Measurements from ENCODE around the gene PRRT3. TPM values are rescaled to one million over a fixed set of nuclear protein-coding genes. Genes with fewer than 3 reads are reported as not detected.

The PRRT3 gene
- total RNA-seq, 1 experiment from 2014 or later: 9.2 TPM

GRCh38 chr3:9906480-9906879 is 45.7 kb downstream of the PRRT3 start (continued):
- TF ChIP-seq TEAD1 (CRISPR knock-in tag; IDR thresholded peaks at IDR 0.05) (no peak), NR3C1 (CRISPR knock-in tag; conservative IDR thresholded peaks at IDR 0.05; ENCODE audit: low read depth) (no peak), ATF6 (CRISPR knock-in tag; IDR thresholded peaks at IDR 0.05) (no peak), RORB (CRISPR knock-in tag; IDR thresholded peaks at IDR 0.05) (no peak), ZNF423 (CRISPR knock-in tag; IDR thresholded peaks at IDR 0.05) (no peak)

DNA sequence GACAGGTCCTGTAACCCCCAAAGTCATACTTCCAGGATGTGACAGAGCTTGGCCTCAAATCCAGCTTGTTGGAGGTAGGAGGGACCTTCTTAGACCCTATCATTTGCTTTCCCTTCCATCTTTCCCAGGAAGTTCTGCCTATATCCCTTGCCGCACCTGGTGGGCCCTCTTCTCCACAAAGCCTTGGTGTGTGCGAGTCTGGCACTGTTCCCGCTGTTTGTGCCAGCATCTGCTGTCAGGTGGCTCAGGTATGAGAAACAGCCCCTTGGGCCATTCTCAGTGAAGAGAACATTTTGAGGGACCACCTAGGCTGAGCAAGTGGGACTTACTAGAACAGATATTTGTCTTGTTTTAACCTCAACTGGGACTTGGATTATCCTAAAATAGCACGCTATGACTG is 48.3 kb downstream of the PRRT3 start:
- Mint-ChIP-seq H3K27ac (no peak overlapping the region), H3K36me3 (no peaks in the 10 kb centered on the region), H3K9me3 (no peaks in the 10 kb centered on the region), H3K27me3 (ENCODE audit: low read depth) (no peaks in the 10 kb centered on the region; the same call in 1 of the 2 replicates), H3K4me3 (no peak overlapping the region), H3K4me1 (peaks cover 19% of the 10 kb centered on the region)
- TF ChIP-seq, protein P1, sequence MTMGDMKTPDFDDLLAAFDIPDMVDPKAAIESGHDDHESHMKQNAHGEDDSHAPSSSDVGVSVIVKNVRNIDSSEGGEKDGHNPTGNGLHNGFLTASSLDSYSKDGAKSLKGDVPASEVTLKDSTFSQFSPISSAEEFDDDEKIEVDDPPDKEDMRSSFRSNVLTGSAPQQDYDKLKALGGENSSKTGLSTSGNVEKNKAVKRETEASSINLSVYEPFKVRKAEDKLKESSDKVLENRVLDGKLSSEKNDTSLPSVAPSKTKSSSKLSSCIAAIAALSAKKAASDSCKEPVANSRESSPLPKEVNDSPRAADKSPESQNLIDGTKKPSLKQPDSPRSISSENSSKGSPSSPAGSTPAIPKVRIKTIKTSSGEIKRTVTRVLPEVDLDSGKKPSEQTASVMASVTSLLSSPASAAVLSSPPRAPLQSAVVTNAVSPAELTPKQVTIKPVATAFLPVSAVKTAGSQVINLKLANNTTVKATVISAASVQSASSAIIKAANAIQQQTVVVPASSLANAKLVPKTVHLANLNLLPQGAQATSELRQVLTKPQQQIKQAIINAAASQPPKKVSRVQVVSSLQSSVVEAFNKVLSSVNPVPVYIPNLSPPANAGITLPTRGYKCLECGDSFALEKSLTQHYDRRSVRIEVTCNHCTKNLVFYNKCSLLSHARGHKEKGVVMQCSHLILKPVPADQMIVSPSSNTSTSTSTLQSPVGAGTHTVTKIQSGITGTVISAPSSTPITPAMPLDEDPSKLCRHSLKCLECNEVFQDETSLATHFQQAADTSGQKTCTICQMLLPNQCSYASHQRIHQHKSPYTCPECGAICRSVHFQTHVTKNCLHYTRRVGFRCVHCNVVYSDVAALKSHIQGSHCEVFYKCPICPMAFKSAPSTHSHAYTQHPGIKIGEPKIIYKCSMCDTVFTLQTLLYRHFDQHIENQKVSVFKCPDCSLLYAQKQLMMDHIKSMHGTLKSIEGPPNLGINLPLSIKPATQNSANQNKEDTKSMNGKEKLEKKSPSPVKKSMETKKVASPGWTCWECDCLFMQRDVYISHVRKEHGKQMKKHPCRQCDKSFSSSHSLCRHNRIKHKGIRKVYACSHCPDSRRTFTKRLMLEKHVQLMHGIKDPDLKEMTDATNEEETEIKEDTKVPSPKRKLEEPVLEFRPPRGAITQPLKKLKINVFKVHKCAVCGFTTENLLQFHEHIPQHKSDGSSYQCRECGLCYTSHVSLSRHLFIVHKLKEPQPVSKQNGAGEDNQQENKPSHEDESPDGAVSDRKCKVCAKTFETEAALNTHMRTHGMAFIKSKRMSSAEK (CRISPR knock-in tag; IDR thresholded peaks at IDR 0.05; ENCODE audit: borderline replicate concordance): no peak
- TF ChIP-seq MYBL2 (CRISPR knock-in tag; IDR thresholded peaks at IDR 0.05) (no peak), GABPB1 (CRISPR knock-in tag; IDR thresholded peaks at IDR 0.05) (no peak), HMGA2 (CRISPR knock-in tag; IDR thresholded peaks at IDR 0.05) (no peak), SP1 (CRISPR knock-in tag; conservative IDR thresholded peaks at IDR 0.05) (no peak), SMAD3 (CRISPR knock-in tag; IDR thresholded peaks at IDR 0.05; ENCODE audit: borderline replicate concordance) (no peak)
- ChIA-PET POLR2A (no interaction called here), CTCF (no interaction called here)
- DNase-seq (ENCODE audit: low spot score) (no peak), ATAC-seq (no peak)

DNA sequence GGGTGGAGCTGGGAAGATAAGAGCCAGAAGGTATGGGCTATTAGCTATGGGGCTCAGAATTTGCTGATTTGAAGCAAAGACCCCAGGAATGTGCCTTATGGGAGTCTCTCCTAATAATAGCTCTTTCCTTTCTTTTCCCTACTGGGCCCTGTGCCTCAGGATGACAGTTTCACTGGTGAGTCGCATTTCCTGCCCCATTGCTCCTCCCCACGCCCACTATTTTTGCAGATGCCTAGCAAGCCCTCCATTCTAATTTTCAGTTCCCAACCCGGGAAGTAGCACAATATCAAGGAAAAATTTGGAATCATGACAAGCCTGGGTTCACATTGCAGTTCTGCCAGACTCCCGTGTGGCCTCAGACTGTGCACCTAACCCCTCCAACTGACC is 49.0 kb downstream of the PRRT3 start:
- no peak for DNase-seq (ENCODE audit: low spot score)
- Mint-ChIP-seq H3K4me1 (peaks cover 19% of the 10 kb centered on the region), H3K27ac (no peak overlapping the region), H3K4me3 (peak overlapping the region; percentile 40), H3K9me3 (no peaks in the 10 kb centered on the region), H3K36me3 (no peaks in the 10 kb centered on the region), H3K27me3 (ENCODE audit: low read depth) (no peaks in the 10 kb centered on the region; the same call in 1 of the 2 replicates)
- CTCF ChIA-PET: interaction anchor here (0.7 to 2.0 kb wide), 7 partner anchors 12 to 121 kb away, joined by 3 to 13 read pairs (median 4); no protein-coding TSS in a partner anchor
- TF ChIP-seq JUN (CRISPR knock-in tag; IDR thresholded peaks at IDR 0.05): no peak
- TF ChIP-seq MLX (CRISPR knock-in tag; IDR thresholded peaks at IDR 0.05): no peak
- TF ChIP-seq RORB (CRISPR knock-in tag; IDR thresholded peaks at IDR 0.05): no peak
- TF ChIP-seq, protein P2, sequence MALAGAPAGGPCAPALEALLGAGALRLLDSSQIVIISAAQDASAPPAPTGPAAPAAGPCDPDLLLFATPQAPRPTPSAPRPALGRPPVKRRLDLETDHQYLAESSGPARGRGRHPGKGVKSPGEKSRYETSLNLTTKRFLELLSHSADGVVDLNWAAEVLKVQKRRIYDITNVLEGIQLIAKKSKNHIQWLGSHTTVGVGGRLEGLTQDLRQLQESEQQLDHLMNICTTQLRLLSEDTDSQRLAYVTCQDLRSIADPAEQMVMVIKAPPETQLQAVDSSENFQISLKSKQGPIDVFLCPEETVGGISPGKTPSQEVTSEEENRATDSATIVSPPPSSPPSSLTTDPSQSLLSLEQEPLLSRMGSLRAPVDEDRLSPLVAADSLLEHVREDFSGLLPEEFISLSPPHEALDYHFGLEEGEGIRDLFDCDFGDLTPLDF (CRISPR knock-in tag; IDR thresholded peaks at IDR 0.05): no peak
- TF ChIP-seq ETV6 (CRISPR knock-in tag; IDR thresholded peaks at IDR 0.05): no peak
- TF ChIP-seq JAZF1 (CRISPR knock-in tag; IDR thresholded peaks at IDR 0.05): no peak
- POLR2A ChIA-PET: interaction anchor here (1.3 to 1.6 kb wide), 2 partner anchors 13 to 30 kb away, joined by 6 read pairs; partner anchors contain the start of gene CRELD1
- ATAC-seq: no peak; the same call in 1 of the 2 replicates

Measured in WTC11 (cell line).